Uterus (tissue), 4 donors: ENCODE results near the gene DMXL2. TPM values are rescaled to one million over a fixed set of nuclear protein-coding genes. Genes with fewer than 3 reads are reported as not detected.

Source experiments
- DNase-seq, 2 donors: peaks; one replicate each; pipeline ENCODE4 v3.0.0-alpha.2; 2019 to 2020
- H3K27ac ChIP-seq, 2 donors: fragments of 200-600 bp; sonication (generic); 1 replicate in 1 of 2; 2 replicates in 1 of 2; pipeline ENCODE4 v1.5.1; 2016 to 2018
- H3K27me3 ChIP-seq, 2 donors: fragments of 200-600 bp; sonication (generic); one replicate each; pipeline ENCODE4 v1.5.1; 2018 to 2019; ENCODE audit warnings: control low read depth in 1 of 2
- H3K36me3 ChIP-seq, 2 donors: fragments of 200-600 bp; sonication (generic); one replicate each; pipeline ENCODE4 v1.5.1; 2019; ENCODE audit warnings: control low read depth in 1 of 2
- H3K4me1 ChIP-seq, 2 donors: fragments of 200-600 bp; sonication (generic); one replicate each; pipeline ENCODE4 v1.5.1; 2018 to 2019; ENCODE audit warnings: control low read depth in 1 of 2
- H3K4me3 ChIP-seq, 2 donors: fragments of 200-600 bp; sonication (generic); 1 replicate in 1 of 2; 2 replicates in 1 of 2; pipeline ENCODE4 v1.5.1; 2018 to 2019; ENCODE audit warnings: mild to moderate bottlenecking in 1 of 2
- H3K9me3 ChIP-seq, 2 donors: fragments of 200-600 bp; sonication (generic); one replicate each; pipeline ENCODE4 v1.5.1; 2019; ENCODE audit warnings: control low read depth in 1 of 2
- POLR2A ChIP-seq, 2 donors: fragments of 450-650 bp; IDR thresholded peaks; one replicate each; pipeline ENCODE4 v1.6.1; 2016; ENCODE audit warnings: antibody characterized with exemption in 2 of 2, mild to moderate bottlenecking in 1 of 2, moderate library complexity in 1 of 2
- intact Hi-C: fragments of 100-400 bp; cut with DNase I; formaldehyde crosslinking; loops from one replicate; pipeline ENCODE4 v1.15.1; 2023; ENCODE audit warnings: low total_unique reads
- total RNA-seq, 4 donors: library from RNA; depleted of rRNA in 3 of 4; stranded (reverse); fragments of >200 nt in 3 of 4; gene quantifications; one replicate each; pipeline versions ENCODE4 v1.1.0 to v1.2.4, GENCODE V29; 2014 to 2023
- TF ChIP-seq, protein P1 (sequence below), 4 experiments: fragments of 200-600 bp in 2 of 4; fragments of 450-650 bp in 2 of 4; sonication (generic) in 2 of 4; IDR thresholded peaks; one replicate each; pipeline ENCODE4 v1.5.1; 2016 to 2019; ENCODE audit warnings: antibody characterized with exemption in 4 of 4, mild to moderate bottlenecking in 2 of 4, moderate library complexity in 1 of 4
- donor health status: DM: yes; HTN: yes; CAD: no.

The DMXL2 gene
- total RNA-seq, 4 donors from 2014 or later = 6.9 to 100 (median 26.6) TPM

DNA sequence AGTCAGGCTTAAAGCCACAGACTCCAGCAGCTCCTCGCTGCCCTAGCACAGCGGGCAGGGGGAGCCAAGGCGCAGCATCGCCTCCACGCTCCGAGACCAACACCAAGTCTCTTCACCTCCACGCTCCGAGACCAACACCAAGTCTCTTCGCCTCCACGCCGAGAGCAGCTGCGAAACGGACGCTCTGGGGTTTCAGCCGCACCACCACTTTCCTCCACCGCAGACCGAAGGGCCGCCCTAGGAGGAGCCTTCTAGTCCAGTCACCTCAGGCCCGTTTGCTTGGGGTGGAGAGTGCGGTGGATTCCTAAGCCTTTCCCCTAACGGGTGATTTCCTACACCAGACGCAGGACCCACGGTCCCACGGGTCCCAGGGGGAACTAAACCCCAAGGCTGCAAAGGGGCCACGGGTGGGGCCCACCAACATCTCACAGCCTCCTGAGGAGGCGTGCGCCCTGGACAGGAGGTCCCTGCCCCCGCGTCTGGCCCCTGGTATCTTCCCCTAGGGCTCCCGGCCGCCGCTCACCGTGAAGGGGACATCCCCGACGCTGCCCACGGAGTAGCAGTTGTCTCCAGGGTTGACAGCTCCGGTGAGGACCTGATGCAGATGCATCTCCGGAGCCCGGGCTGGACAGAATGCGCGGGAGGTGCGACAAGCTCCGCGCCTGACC lies 501 bp downstream of the DMXL2 start:
- no peak for TF ChIP-seq POLR2A (IDR thresholded peaks at IDR 0.05)
- TF ChIP-seq, protein P1, sequence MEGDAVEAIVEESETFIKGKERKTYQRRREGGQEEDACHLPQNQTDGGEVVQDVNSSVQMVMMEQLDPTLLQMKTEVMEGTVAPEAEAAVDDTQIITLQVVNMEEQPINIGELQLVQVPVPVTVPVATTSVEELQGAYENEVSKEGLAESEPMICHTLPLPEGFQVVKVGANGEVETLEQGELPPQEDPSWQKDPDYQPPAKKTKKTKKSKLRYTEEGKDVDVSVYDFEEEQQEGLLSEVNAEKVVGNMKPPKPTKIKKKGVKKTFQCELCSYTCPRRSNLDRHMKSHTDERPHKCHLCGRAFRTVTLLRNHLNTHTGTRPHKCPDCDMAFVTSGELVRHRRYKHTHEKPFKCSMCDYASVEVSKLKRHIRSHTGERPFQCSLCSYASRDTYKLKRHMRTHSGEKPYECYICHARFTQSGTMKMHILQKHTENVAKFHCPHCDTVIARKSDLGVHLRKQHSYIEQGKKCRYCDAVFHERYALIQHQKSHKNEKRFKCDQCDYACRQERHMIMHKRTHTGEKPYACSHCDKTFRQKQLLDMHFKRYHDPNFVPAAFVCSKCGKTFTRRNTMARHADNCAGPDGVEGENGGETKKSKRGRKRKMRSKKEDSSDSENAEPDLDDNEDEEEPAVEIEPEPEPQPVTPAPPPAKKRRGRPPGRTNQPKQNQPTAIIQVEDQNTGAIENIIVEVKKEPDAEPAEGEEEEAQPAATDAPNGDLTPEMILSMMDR (IDR thresholded peaks at IDR 0.05) = no peak
- Histone ChIP-seq H3K27me3 (no peaks in the 10 kb centered on the region), H3K36me3 (no peaks in the 10 kb centered on the region), H3K27ac (peak overlapping the region; percentile 78 to 80), H3K4me1 (no peaks in the 10 kb centered on the region), H3K9me3 (no peaks in the 10 kb centered on the region), H3K4me3 (peak overlapping the region; percentile 66 to 68)
- DNase-seq = peak; percentile 38 to 42
- intact Hi-C loops = no loop called here

DNA sequence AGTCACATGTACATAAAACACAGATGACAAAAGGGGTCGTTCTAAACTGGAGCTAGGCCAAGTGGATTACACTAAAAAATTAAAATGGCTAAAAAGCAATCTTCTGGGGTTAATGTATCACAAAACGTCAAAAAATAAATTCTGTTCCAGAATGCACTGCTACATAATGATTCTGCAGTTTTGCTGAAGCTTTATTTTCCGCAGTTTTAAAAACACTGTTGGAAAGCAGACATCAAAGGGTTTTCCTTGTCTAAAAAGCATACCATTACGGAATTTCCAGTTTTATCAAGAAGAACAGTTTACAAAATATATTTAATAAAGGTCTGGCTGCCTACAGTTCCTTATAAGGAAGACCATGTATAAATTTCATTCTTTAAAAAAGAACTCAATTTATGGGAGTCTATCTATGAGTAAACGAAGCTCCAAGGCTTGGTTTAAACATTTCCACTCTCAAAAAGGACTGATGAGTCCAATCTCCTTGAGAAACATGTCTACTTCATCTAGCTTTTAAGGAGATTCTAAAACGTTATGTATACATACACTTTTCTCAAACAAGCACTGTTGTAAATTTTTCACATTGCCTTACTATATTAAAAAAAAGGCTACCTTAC lies 1.3 kb downstream of the DMXL2 start:
- no peak for DNase-seq
- intact Hi-C loops = no loop called here
- H3K4me1 ChIP-seq = no peaks in the 10 kb centered on the region
- H3K36me3 ChIP-seq = no peaks in the 10 kb centered on the region
- H3K9me3 ChIP-seq = no peaks in the 10 kb centered on the region
- H3K4me3 ChIP-seq = peak overlapping the region; percentile 66 to 68
- peak overlapping the region; percentile 78 to 80 for H3K27ac ChIP-seq
- no peak for TF ChIP-seq POLR2A (IDR thresholded peaks at IDR 0.05)
- TF ChIP-seq, protein P1 (IDR thresholded peaks at IDR 0.05) = no peak
- no peaks in the 10 kb centered on the region for H3K27me3 ChIP-seq

DNA sequence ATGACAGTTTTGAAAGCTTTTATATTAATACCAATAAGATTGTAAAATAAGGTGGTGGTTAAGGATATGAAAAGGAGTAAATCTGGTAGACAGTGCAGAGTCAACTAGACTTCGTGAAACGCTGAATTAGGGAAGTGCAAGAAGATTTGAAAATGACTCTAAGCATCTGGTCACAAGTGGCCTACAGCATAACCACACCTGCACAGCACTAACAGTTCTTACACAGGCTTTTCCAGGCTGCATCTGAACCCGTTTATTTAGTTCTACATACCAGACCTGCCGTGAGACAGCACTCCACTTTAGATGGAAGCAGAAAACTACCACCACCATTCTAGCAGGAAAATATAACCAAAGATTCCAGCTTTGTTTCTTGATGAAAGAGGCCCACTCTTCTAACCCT lies 1.9 kb downstream of the DMXL2 start:
- Histone ChIP-seq H3K9me3 (no peaks in the 10 kb centered on the region), H3K4me1 (no peaks in the 10 kb centered on the region), H3K4me3 (no peak overlapping the region), H3K27me3 (no peaks in the 10 kb centered on the region), H3K27ac (no peak overlapping the region), H3K36me3 (no peaks in the 10 kb centered on the region)
- TF ChIP-seq, protein P1 (IDR thresholded peaks at IDR 0.05) = no peak
- intact Hi-C loops = no loop called here
- no peak for DNase-seq

DNA sequence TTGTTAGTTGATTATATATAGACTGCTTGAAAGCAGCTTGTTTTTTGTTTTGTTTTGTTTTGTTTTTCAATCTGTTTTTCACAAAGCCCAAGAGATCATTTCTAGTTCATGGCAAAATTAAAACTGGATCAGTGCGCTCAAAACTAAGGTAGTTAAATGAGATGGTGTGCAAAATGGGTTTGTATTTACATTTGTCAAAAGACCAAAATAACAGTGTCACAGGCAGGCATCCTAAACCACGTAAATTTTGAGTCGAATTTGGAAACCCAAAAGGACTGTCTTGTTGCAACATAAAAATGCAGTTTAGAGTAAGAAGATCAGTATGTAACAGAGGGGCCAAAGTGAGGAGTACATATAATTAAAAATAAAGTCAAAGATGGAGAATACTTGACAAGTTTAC lies 2.4 kb downstream of the DMXL2 start:
- intact Hi-C loops = no loop called here
- no peaks in the 10 kb centered on the region for H3K9me3 ChIP-seq
- H3K27me3 ChIP-seq = no peaks in the 10 kb centered on the region
- TF ChIP-seq, protein P1 (IDR thresholded peaks at IDR 0.05) = no peak
- no peak for TF ChIP-seq POLR2A (IDR thresholded peaks at IDR 0.05)
- no peaks in the 10 kb centered on the region for H3K4me1 ChIP-seq
- H3K27ac ChIP-seq = no peak overlapping the region
- no peak for DNase-seq
- no peaks in the 10 kb centered on the region for H3K36me3 ChIP-seq
- H3K4me3 ChIP-seq = no peak overlapping the region

DNA sequence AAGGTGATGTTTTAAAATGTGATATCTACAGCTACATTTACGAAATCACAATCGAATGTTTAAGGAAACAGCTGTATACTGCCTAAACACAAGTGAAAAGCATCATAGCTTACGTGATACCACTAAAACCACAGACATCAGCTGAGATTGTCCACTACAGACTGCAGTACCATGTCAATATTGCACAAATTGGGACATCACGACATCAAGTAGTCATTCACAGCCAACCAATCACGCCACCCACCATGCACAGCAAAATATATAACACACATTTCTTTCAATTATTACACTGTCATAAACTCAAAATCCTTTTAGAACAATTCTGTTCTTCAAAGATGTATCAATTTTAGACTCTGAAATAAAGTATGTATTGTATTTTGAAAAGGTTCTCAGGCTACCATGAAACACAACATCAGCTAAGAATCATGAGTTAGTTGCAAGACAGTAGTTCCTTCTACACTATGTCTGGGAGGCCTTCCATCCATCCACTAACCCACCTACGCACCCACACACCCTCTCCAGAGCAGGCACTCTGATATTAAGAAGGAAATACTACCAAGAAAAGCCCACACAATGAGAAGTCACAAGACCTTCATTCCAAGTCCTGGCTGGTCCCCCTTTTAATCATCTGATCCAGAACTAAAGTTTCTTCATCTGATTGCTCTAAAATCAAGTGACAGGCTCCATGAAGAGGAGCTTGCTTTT lies 3.1 kb downstream of the DMXL2 start:
- Histone ChIP-seq H3K27ac (no peak overlapping the region), H3K4me3 (no peak overlapping the region), H3K27me3 (no peaks in the 10 kb centered on the region), H3K9me3 (no peaks in the 10 kb centered on the region), H3K36me3 (no peaks in the 10 kb centered on the region), H3K4me1 (no peaks in the 10 kb centered on the region)
- TF ChIP-seq, protein P1 (IDR thresholded peaks at IDR 0.05) = no peak
- TF ChIP-seq POLR2A (IDR thresholded peaks at IDR 0.05) = no peak
- no peak for DNase-seq
- intact Hi-C loops = no loop called here
